Measurements from ENCODE around the gene SPECC1.

Gene SPECC1

DNA sequence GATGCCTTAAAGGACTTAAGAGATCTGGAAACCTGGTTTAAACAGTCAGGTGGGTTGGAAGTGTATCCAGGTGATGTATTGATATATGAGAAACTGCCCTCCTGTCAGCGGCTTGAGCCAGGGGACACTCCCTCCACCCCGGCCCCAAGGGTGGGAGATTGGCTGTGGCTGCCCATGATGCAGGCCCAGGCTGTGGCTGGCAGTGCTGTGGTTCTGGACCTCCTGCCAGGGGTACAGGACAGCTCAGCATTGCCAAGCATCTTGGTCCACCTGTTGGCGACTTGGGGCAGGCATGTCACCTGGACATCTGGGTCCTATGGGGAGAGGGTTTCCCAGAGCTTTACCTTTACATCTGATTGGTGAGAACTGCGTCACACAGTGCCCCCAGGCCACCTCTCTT lies 201.0 kb downstream of the SPECC1 start:
- no peak for TF ChIP-seq ARNT (IDR thresholded peaks at IDR 0.05)
- TF ChIP-seq FOXM1 (IDR thresholded peaks at IDR 0.05; ENCODE audit: borderline replicate concordance), result no peak
- TF ChIP-seq, protein P1, sequence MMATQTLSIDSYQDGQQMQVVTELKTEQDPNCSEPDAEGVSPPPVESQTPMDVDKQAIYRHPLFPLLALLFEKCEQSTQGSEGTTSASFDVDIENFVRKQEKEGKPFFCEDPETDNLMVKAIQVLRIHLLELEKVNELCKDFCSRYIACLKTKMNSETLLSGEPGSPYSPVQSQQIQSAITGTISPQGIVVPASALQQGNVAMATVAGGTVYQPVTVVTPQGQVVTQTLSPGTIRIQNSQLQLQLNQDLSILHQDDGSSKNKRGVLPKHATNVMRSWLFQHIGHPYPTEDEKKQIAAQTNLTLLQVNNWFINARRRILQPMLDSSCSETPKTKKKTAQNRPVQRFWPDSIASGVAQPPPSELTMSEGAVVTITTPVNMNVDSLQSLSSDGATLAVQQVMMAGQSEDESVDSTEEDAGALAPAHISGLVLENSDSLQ (IDR thresholded peaks at IDR 0.05), result no peak
- no peak for TF ChIP-seq TARDBP (IDR thresholded peaks at IDR 0.05)
- TF ChIP-seq CTBP1 (IDR thresholded peaks at IDR 0.05; ENCODE audit: borderline replicate concordance), result no peak
- TF ChIP-seq SP1 (IDR thresholded peaks at IDR 0.05), result no peak
- TF ChIP-seq ELF4 (IDR thresholded peaks at IDR 0.05), result no peak
- no peak for TF ChIP-seq BHLHE40 (IDR thresholded peaks at IDR 0.05; ENCODE audit: borderline replicate concordance)
- no peak for TF ChIP-seq HDGF (IDR thresholded peaks at IDR 0.05; ENCODE audit: borderline replicate concordance)
- no peak for TF ChIP-seq FOXA1 (IDR thresholded peaks at IDR 0.05)
- TF ChIP-seq SUZ12 (IDR thresholded peaks at IDR 0.05), result no peak
- no peak for TF ChIP-seq ZNF384 (IDR thresholded peaks at IDR 0.05)
- no peak for TF ChIP-seq L3MBTL2 (conservative IDR thresholded peaks at IDR 0.05)
- no peak for TF ChIP-seq FOXK2 (IDR thresholded peaks at IDR 0.05)
- TF ChIP-seq LEF1 (IDR thresholded peaks at IDR 0.05; ENCODE audit: borderline replicate concordance), result no peak
- CTCF ChIA-PET, result no interaction called here
- DNase-seq (ENCODE audit: extremely low spot score), result no peak
- POLR2A ChIA-PET, result interaction anchor here (0.8 kb wide), 1 partner anchor 54 kb away, joined by 3 read pairs; no protein-coding TSS in a partner anchor

DNA sequence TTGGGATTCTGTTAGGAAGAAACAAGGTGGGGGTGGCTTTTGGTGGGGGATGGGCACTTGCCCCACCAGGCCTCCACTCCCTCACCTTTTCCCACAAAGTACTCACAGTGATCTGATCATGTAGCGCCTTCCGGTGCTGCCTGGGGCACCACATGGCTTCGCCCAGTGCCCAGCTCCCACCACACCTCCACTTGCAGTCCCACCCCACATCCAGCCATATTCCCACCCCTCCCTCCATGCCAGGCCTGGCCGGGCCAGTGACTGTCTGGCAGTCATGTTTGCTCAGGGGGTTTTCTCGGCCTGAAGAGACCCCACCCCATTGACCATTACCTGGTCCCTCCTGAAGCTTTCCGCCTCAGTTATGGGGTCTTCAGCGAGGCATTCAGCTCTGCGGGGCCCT lies 201.5 kb downstream of the SPECC1 start:
- TF ChIP-seq SP1 (IDR thresholded peaks at IDR 0.05), result no peak
- TF ChIP-seq BHLHE40 (IDR thresholded peaks at IDR 0.05; ENCODE audit: borderline replicate concordance), result no peak
- TF ChIP-seq FOXM1 (IDR thresholded peaks at IDR 0.05; ENCODE audit: borderline replicate concordance), result no peak
- no peak for TF ChIP-seq HDGF (IDR thresholded peaks at IDR 0.05; ENCODE audit: borderline replicate concordance)
- no peak for TF ChIP-seq CTBP1 (IDR thresholded peaks at IDR 0.05; ENCODE audit: borderline replicate concordance)
- TF ChIP-seq, protein P1 (IDR thresholded peaks at IDR 0.05), result no peak
- no peak for TF ChIP-seq L3MBTL2 (conservative IDR thresholded peaks at IDR 0.05)
- TF ChIP-seq ZNF384 (IDR thresholded peaks at IDR 0.05), result no peak
- no peak for TF ChIP-seq FOXK2 (IDR thresholded peaks at IDR 0.05)
- TF ChIP-seq TARDBP (IDR thresholded peaks at IDR 0.05), result no peak
- no peak for TF ChIP-seq SUZ12 (IDR thresholded peaks at IDR 0.05)
- no peak for TF ChIP-seq NFRKB (IDR thresholded peaks at IDR 0.05)
- no peak for TF ChIP-seq ELF4 (IDR thresholded peaks at IDR 0.05)
- TF ChIP-seq FOXA1 (IDR thresholded peaks at IDR 0.05), result no peak
- no peak for TF ChIP-seq LEF1 (IDR thresholded peaks at IDR 0.05; ENCODE audit: borderline replicate concordance)
- TF ChIP-seq ARNT (IDR thresholded peaks at IDR 0.05), result no peak
- ChIA-PET POLR2A (interaction anchor here (0.8 kb wide), 1 partner anchor 55 kb away, joined by 3 read pairs; no protein-coding TSS in a partner anchor), CTCF (interaction anchor here (0.5 kb wide), 1 partner anchor 99 kb away, joined by 3 read pairs; no protein-coding TSS in a partner anchor)
- no peak for DNase-seq (ENCODE audit: extremely low spot score)

DNA sequence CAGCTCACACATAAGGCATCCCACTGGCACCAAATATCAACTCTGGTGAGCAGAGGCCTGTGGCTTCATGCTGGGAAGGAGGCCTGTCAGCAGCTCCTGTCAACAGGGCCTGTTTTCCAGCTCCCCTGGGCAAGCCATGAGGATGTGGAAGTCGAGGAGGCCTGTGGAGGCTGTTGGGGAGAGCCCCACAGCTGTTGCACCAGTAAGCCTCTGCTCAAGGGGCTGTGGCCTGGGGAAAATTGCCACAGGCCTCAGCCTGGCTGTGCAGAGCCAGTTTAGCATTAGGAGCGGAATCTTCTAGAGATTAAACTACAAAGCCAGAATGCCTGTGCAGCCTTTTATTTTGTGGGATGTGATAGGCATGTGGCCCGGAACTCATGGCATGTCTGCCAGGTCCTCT lies 202.1 kb downstream of the SPECC1 start:
- no peak for DNase-seq (ENCODE audit: extremely low spot score)
- POLR2A ChIA-PET, result interaction anchor here (0.8 kb wide), 1 partner anchor 55 kb away, joined by 3 read pairs; no protein-coding TSS in a partner anchor
- TF ChIP-seq LEF1 (IDR thresholded peaks at IDR 0.05; ENCODE audit: borderline replicate concordance) (no peak), HDGF (IDR thresholded peaks at IDR 0.05; ENCODE audit: borderline replicate concordance) (no peak), FOXA1 (IDR thresholded peaks at IDR 0.05) (no peak), L3MBTL2 (conservative IDR thresholded peaks at IDR 0.05) (no peak), BHLHE40 (IDR thresholded peaks at IDR 0.05; ENCODE audit: borderline replicate concordance) (no peak), CTBP1 (IDR thresholded peaks at IDR 0.05; ENCODE audit: borderline replicate concordance) (no peak), SP1 (IDR thresholded peaks at IDR 0.05) (no peak), FOXM1 (IDR thresholded peaks at IDR 0.05; ENCODE audit: borderline replicate concordance) (no peak), FOXK2 (IDR thresholded peaks at IDR 0.05) (no peak)
- CTCF ChIA-PET, result interaction anchor here (0.5 kb wide), 1 partner anchor 98 kb away, joined by 3 read pairs; no protein-coding TSS in a partner anchor

DNA sequence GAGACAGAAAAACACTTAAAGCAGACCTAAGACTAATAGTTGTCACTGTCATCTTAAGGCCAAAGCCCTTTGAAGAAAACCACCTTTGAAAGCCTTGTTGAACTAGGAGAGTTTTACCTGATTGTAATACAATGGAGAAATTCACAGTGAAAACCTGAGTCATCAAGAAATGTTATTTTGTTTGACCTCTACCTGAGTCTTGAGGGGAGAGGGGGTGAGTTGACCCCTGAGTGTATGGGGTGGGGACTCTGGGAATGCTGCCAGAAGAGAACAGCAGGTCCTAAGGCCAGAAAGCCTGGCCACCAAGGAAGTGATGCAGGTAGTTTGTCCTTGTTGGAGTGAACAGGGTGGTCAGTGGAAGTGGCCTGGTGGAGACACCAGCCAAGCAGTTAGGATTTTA lies 204.3 kb downstream of the SPECC1 start:
- TF ChIP-seq L3MBTL2 (conservative IDR thresholded peaks at IDR 0.05) (no peak), FOXK2 (IDR thresholded peaks at IDR 0.05) (no peak), SP1 (IDR thresholded peaks at IDR 0.05) (no peak), ELF4 (IDR thresholded peaks at IDR 0.05) (no peak), FOXA1 (IDR thresholded peaks at IDR 0.05) (no peak), SUZ12 (IDR thresholded peaks at IDR 0.05) (no peak), CTBP1 (IDR thresholded peaks at IDR 0.05; ENCODE audit: borderline replicate concordance) (no peak), LEF1 (IDR thresholded peaks at IDR 0.05; ENCODE audit: borderline replicate concordance) (no peak), ZNF384 (IDR thresholded peaks at IDR 0.05) (no peak), HDGF (IDR thresholded peaks at IDR 0.05; ENCODE audit: borderline replicate concordance) (no peak), ARNT (IDR thresholded peaks at IDR 0.05) (no peak), NFRKB (IDR thresholded peaks at IDR 0.05) (no peak), BHLHE40 (IDR thresholded peaks at IDR 0.05; ENCODE audit: borderline replicate concordance) (no peak), FOXM1 (IDR thresholded peaks at IDR 0.05; ENCODE audit: borderline replicate concordance) (no peak), TARDBP (IDR thresholded peaks at IDR 0.05) (no peak)
- TF ChIP-seq, protein P1 (IDR thresholded peaks at IDR 0.05), result no peak
- POLR2A ChIA-PET, result no interaction called here
- no peak for DNase-seq (ENCODE audit: extremely low spot score)
- CTCF ChIA-PET, result no interaction called here

DNA sequence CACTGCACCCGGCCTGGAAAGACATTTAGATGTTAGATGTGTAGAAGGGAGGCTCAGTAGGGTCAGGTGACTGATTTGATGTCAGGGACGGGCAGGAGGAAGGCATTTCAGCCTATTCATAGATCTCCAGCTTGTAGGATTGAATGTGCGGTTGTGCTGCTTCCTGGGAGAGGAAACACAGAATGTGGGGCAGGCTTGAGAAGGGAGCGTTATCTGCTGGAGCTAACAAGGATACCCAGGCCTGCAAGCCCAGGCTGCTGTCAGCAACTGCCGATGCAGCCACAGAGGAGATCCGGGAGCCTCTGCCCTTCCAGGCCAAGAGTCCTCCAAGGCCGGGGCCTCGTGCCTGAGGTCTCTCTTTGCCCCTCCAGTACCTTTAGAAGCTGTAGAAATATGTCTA lies 205.6 kb downstream of the SPECC1 start:
- CTCF ChIA-PET, result no interaction called here
- no peak for DNase-seq (ENCODE audit: extremely low spot score)
- no peak for TF ChIP-seq LEF1 (IDR thresholded peaks at IDR 0.05; ENCODE audit: borderline replicate concordance)
- TF ChIP-seq ZNF384 (IDR thresholded peaks at IDR 0.05), result no peak
- TF ChIP-seq ARNT (IDR thresholded peaks at IDR 0.05), result no peak
- TF ChIP-seq CTBP1 (IDR thresholded peaks at IDR 0.05; ENCODE audit: borderline replicate concordance), result no peak
- TF ChIP-seq FOXA1 (IDR thresholded peaks at IDR 0.05), result no peak
- no peak for TF ChIP-seq NFRKB (IDR thresholded peaks at IDR 0.05)
- no peak for TF ChIP-seq SUZ12 (IDR thresholded peaks at IDR 0.05)
- no peak for TF ChIP-seq ELF4 (IDR thresholded peaks at IDR 0.05)
- TF ChIP-seq HDGF (IDR thresholded peaks at IDR 0.05; ENCODE audit: borderline replicate concordance), result no peak
- no peak for TF ChIP-seq TARDBP (IDR thresholded peaks at IDR 0.05)
- TF ChIP-seq FOXK2 (IDR thresholded peaks at IDR 0.05), result no peak
- no peak for TF ChIP-seq FOXM1 (IDR thresholded peaks at IDR 0.05; ENCODE audit: borderline replicate concordance)
- TF ChIP-seq BHLHE40 (IDR thresholded peaks at IDR 0.05; ENCODE audit: borderline replicate concordance), result no peak
- no peak for TF ChIP-seq L3MBTL2 (conservative IDR thresholded peaks at IDR 0.05)
- TF ChIP-seq, protein P1 (IDR thresholded peaks at IDR 0.05), result no peak
- TF ChIP-seq SP1 (IDR thresholded peaks at IDR 0.05), result no peak
- POLR2A ChIA-PET, result no interaction called here

Measured in HEK293T (cell line).